ENCODE results near the gene PCGF6.

GRCh38 chr10:103276896-103277712 is 73.8 kb downstream of the PCGF6 start, which contains the start of gene INA:
- TF ChIP-seq POLR2A (IDR thresholded peaks at IDR 0.05; ENCODE audit: borderline replicate concordance, extremely low read depth, insufficient read depth, insufficient read length) (no peak), ZFX (IDR thresholded peaks at IDR 0.05) (no peak), CTCF (IDR thresholded peaks at IDR 0.05 in 2 of 3, conservative IDR thresholded peaks at IDR 0.05 in 1 of 3; ENCODE audit: borderline replicate concordance in 1 of 3, insufficient read depth in 1 of 3, low read depth in 2 of 3, low read length in 2 of 3) (no peak), ELF1 (IDR thresholded peaks at IDR 0.05; ENCODE audit: borderline replicate concordance, low read depth) (no peak), RAD21 (IDR thresholded peaks at IDR 0.05; ENCODE audit: low read depth) (no peak), SIN3A (IDR thresholded peaks at IDR 0.05; ENCODE audit: low read depth) (no peak), ATF3 (IDR thresholded peaks at IDR 0.05) (no peak), EZH2 (IDR thresholded peaks at IDR 0.05) (no peak), POLR2AphosphoS5 (IDR thresholded peaks at IDR 0.05; ENCODE audit: low read depth, low read length) (no peak), ZBTB33 (IDR thresholded peaks at IDR 0.05; ENCODE audit: extremely low read depth, insufficient replicate concordance, low read length) (no peak), ZNF274 (IDR thresholded peaks at IDR 0.05; ENCODE audit: low read depth, low read length) (no peak)

Measured in HCT116 (cell line).